Measurements from ENCODE around the gene ZNF526. TPM values are rescaled to one million over a fixed set of nuclear protein-coding genes. Genes with fewer than 3 reads are reported as not detected.

Gene ZNF526
- total RNA-seq, 1 donor from 2014 or later: 13.9 TPM

DNA sequence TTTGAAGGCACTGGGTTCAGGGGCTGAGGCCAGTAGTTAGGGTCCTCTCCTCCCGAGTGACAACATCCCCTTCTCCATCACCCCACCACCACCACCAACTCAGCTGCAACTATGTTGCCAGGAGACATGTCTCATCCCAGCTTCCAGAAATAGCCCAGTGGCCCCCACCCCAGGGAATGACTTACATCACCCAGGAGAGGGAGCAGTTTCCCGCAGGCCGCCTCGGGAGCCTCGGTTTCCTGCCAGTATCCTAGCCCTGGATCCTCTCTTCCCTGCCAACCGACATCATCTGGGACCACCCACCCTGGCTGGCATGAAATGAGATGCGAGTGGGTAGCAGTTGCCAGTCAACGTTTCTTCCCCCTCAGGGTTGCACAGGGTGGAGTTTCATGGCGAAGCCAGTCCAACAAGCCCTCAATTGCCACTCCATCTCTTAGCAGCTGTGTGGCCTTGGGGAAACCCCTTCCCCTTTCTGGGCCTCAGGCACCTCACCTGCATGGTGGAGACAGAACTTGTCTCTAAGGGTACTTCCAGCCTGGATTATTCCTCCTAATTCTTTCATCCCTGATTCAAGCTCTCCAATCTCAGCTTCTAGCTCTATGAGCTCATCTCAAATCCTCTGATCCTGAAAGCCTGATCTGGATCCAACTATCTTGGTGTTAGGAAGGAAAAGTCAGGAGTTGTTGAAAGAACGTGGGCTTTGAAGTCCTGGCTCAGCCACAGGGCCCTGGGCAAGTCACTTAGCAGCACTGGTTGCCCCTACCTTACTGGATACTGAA is 26.2 kb downstream of the ZNF526 start:
- Mint-ChIP-seq H3K36me3 (ENCODE audit: low read depth, unreplicated experiment) (no peaks in the 10 kb centered on the region), H3K9me3 (ENCODE audit: unreplicated experiment) (no peaks in the 10 kb centered on the region), H3K27ac (ENCODE audit: unreplicated experiment) (peak overlapping the region; percentile 11), H3K27me3 (ENCODE audit: unreplicated experiment) (peaks cover 20% of the 10 kb centered on the region), H3K4me3 (ENCODE audit: unreplicated experiment) (no peak overlapping the region), H3K4me1 (ENCODE audit: unreplicated experiment) (peaks cover 43% of the 10 kb centered on the region)
- DNase-seq (ENCODE audit: low spot score): peak; percentile 62
- TF ChIP-seq, protein P1, sequence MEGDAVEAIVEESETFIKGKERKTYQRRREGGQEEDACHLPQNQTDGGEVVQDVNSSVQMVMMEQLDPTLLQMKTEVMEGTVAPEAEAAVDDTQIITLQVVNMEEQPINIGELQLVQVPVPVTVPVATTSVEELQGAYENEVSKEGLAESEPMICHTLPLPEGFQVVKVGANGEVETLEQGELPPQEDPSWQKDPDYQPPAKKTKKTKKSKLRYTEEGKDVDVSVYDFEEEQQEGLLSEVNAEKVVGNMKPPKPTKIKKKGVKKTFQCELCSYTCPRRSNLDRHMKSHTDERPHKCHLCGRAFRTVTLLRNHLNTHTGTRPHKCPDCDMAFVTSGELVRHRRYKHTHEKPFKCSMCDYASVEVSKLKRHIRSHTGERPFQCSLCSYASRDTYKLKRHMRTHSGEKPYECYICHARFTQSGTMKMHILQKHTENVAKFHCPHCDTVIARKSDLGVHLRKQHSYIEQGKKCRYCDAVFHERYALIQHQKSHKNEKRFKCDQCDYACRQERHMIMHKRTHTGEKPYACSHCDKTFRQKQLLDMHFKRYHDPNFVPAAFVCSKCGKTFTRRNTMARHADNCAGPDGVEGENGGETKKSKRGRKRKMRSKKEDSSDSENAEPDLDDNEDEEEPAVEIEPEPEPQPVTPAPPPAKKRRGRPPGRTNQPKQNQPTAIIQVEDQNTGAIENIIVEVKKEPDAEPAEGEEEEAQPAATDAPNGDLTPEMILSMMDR (IDR thresholded peaks at IDR 0.05; ENCODE audit: unreplicated experiment): peak; percentile 14

DNA sequence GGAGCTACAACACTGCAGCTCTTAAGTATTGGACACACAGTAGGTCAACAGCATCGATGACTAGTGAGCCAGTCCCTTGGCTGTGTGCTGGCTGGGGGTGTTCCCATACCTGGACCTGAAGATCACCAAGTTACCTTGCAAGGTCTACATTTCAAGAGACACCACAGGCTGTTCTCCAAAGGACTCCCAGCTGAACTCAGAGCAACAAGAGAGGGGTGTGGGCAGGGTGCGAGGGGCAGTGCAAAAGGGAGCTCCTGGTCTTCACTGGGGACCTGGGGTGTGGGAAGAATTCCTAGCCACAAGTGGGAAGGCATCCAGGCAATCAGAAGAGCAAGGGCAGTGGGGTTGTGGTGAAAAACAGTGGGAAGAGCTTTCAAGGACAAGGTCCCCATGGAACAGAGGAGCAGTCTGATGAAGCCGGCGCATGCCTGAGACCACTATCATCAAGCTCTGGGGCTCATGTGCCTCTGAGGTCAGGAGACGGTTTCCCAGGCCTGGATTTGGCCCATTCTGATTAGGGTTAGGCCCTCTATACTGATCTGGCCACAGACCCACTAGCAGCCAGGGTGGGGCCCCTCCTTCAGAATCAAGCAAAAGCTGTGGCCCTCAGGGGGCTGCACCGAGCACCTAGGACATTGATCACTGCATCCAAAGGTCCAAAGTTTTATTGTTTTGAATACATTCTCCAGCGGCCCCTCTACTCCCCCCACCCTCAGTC is 27.0 kb downstream of the ZNF526 start:
- Mint-ChIP-seq H3K36me3 (ENCODE audit: low read depth, unreplicated experiment) (no peaks in the 10 kb centered on the region), H3K27ac (ENCODE audit: unreplicated experiment) (peak overlapping the region; percentile 42), H3K4me1 (ENCODE audit: unreplicated experiment) (peaks cover 44% of the 10 kb centered on the region), H3K9me3 (ENCODE audit: unreplicated experiment) (no peaks in the 10 kb centered on the region), H3K4me3 (ENCODE audit: unreplicated experiment) (no peak overlapping the region), H3K27me3 (ENCODE audit: unreplicated experiment) (peaks cover 26% of the 10 kb centered on the region)
- DNase-seq (ENCODE audit: low spot score): no peak
- TF ChIP-seq, protein P1 (IDR thresholded peaks at IDR 0.05; ENCODE audit: unreplicated experiment): no peak

DNA sequence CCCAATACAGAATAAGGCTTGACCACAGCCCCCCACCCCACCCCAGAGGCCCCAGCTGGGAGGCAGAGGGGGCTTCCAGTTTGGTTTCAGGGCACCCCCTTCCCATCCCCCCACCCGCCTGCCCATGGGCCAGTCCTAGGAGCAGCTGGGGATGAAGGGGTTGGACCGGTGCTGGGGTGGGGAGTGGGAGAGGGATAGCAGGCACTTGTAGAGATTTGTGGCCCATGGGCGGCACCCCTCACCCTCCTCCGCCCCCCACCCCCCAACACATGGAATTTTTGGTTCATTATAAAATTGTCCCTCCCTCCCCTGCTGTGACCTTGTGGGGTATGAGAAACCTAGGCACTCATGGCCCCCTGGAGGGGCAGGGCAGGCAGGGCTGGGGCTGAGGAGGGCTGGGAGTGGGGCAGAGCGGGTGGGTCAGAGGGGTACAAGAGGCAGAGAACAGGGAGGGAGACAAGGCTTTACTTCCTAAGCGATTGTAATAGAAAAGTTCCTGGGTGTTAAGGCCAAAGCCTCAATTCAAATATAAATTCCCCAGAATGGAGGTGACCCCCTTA is 27.6 kb downstream of the ZNF526 start:
- no peak overlapping the region for H3K27ac Mint-ChIP-seq (ENCODE audit: unreplicated experiment)
- H3K4me1 Mint-ChIP-seq (ENCODE audit: unreplicated experiment): peaks cover 46% of the 10 kb centered on the region
- H3K36me3 Mint-ChIP-seq (ENCODE audit: low read depth, unreplicated experiment): peaks cover 2% of the 10 kb centered on the region

DNA sequence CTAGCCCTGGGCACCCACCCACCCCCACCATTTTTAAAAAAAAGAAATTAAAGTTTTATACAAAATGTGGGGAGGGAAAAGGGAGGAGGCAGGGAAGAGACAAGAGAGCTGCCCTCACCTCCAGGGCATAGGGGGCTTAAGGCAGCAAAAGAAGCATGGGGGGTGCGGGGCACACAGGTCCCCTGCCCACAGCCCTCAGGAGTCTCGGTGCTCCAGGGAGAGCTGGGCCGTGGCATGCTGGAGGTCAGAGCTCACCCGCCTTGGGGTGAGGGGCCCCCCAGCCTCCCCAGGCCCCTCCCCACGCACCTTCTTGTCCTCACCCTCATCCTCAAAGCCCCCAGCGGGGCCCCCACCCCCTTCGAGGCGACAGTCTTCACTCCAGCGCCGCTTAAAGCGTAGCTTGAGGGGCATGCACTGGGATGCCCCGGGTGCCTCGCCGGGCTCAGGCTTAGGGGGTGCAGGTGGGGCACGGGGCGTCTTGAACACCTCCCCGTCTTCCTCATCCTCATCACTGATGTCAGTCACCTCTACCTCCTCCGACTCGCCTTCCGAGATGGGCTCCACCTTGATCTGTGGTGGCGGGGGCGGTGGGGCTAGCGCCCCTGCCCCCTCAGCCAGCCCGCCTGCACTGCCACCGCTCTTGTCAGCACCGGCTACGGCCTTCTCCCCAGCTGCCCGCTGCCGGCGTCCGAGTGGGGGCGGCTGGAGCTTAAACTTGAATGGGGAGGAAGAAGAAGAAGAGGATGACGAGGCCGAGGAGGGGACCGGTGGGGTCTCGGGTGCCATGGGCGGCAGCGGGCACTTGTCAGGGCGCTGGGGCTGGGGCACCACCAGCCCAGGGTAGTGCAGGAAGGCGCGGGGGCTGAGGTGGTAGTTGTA is 28.4 kb downstream of the ZNF526 start:
- no peak for DNase-seq (ENCODE audit: low spot score)
- no peak overlapping the region for H3K4me3 Mint-ChIP-seq (ENCODE audit: unreplicated experiment)
- H3K27ac Mint-ChIP-seq (ENCODE audit: unreplicated experiment): no peak overlapping the region
- peaks cover 23% of the 10 kb centered on the region for H3K27me3 Mint-ChIP-seq (ENCODE audit: unreplicated experiment)
- peaks cover 4% of the 10 kb centered on the region for H3K36me3 Mint-ChIP-seq (ENCODE audit: low read depth, unreplicated experiment)
- TF ChIP-seq, protein P1 (IDR thresholded peaks at IDR 0.05; ENCODE audit: unreplicated experiment): no peak
- no peaks in the 10 kb centered on the region for H3K9me3 Mint-ChIP-seq (ENCODE audit: unreplicated experiment)
- peaks cover 40% of the 10 kb centered on the region for H3K4me1 Mint-ChIP-seq (ENCODE audit: unreplicated experiment)

More for the DNA sequence above, 27.6 kb downstream of the ZNF526 start:
- DNase-seq (ENCODE audit: low spot score): no peak
- Mint-ChIP-seq H3K4me3 (ENCODE audit: unreplicated experiment) (no peak overlapping the region), H3K9me3 (ENCODE audit: unreplicated experiment) (no peaks in the 10 kb centered on the region), H3K27me3 (ENCODE audit: unreplicated experiment) (peaks cover 25% of the 10 kb centered on the region)
- TF ChIP-seq, protein P1 (IDR thresholded peaks at IDR 0.05; ENCODE audit: unreplicated experiment): no peak

Measured in endothelial cell (in vitro differentiated cells).